GM21367 (cell line): ENCODE data around the gene EYA2.
"Not testable (repeated sequence)": the region's sequence is repeated elsewhere in the genome, so short reads cannot be mapped to it uniquely, and the experiment has no call there.

Source experiments
- ATAC-seq: cut with Tn5 transposase; IDR thresholded peaks from one replicate; pipeline ENCODE4 v1.9.1; 2021; ENCODE audit not compliant: unreplicated experiment

Gene EYA2

GRCh38 chr20:46929902-46930301 is 35.3 kb downstream of the EYA2 start:
- no peak for ATAC-seq

GRCh38 chr20:46930640-46931339 is 36.1 kb downstream of the EYA2 start:
- ATAC-seq, result no peak

- no peak for ATAC-seq
Observed at GRCh38 chr20:46931699-46932098, 37.1 kb downstream of the EYA2 start.

DNA sequence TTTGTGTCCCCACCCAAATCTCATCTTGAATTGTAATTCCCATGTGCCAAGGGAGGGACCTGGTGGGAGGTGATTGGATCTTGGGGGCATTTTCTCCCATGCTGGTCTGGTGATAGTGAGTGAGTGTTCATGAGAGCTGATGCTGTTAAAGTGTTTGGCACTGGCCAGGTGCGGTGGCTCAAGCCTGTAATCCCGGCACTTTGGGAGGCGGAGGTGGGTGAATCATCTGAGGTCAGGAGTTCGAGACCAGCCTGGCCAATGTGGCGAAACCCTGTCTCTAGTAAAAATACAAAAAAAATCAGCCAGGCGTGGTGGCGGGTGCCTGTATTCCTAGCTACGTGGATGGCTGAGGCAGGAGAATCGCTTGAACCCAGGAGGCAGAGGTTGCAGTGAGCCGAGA is 37.8 kb downstream of the EYA2 start:
- not testable (repeated sequence) for ATAC-seq

- no peak for ATAC-seq
Observed at GRCh38 chr20:46933150-46933549, 38.5 kb downstream of the EYA2 start.

DNA sequence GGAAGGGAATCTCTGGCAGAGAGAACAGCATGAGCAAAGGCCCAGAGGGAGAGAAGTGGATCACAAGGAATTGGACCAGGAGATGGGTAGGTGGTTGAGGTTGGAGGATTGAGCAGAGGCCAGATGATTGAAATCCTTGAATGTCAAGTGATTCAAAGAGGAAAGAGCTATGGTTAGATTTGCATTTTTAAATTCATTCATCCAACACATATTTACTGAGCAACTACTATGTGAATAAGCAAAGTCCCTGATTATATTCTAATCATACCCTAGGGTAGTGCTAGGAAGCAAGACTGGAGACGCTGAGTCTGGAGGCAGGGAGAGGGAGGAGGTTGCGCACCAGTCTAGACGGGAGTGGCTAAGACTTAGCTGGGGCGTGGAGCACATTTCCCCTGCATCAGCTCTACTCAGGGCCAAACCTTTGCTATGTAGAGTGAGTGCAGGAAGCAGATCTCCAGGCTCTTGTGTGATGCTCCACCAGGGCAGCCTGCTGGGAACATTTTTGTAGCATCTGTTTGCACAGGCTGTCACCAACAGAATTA is 40.2 kb downstream of the EYA2 start:
- no peak for ATAC-seq

DNA sequence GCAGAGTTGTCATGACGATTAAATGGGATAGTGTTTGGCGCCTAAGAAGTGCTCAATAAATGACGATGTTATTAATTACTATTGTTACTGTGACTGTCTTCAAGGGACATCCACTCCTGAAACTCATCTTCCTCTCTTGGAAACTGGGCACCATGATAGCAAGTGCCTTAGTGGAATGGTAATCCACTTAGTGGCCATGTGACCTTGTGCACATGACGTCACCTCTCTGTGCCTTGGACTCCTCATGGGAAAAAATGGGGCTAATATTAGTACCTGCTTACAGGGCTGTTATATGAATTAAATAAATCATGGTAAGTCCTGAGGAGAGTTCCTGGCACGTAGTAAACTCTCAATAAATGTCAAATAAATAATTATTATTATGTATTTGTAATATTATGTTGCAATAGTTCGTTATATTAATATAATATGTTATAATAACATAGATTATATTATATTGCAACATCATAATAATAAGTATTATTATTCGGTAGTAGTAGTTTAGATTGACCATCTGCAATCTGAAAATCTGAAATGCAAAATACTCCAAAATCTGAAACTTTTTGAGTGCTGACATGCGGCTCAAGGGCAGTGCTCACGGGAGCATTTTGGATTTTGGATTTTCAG is 40.9 kb downstream of the EYA2 start:
- no peak for ATAC-seq

- no peak for ATAC-seq
Observed at GRCh38 chr20:46936415-46937156, 41.9 kb downstream of the EYA2 start.

GRCh38 chr20:46937157-46937523 is 42.5 kb downstream of the EYA2 start:
- no peak for ATAC-seq

DNA sequence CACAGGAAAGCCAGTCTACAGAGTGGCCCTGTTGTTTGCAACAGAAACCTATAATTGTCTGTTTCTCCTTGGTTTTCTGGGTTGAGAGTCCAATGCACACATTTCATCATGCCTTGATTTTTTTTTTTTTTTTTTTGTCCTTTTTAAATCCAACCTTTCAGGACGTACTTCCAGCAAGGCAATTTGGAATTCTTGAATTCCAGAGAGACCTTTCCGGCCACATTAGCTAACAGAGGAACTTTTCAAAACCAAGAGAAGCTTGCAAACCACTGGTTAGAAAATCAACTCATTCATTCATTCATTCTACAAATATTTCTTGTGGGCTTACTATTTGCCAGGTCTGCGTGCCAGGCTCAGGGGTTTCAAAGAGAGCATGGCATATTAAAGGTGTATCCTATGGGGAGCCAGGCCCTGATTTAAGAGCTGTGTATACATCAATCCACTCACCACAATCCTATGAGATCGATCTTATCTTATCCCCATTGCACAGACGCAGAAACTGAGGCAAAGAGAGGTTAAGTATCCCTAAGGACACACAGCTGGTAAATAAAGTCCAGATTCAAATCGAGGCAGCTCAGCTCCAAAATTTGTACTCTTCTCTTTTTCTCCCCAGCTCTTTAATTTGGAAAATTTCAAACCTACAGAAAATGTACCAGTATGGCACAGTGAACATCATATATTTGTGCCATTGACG is 43.0 kb downstream of the EYA2 start:
- no peak for ATAC-seq

GRCh38 chr20:46938434-46938833 is 43.8 kb downstream of the EYA2 start:
- ATAC-seq, result no peak

- no peak for ATAC-seq
Observed at GRCh38 chr20:46939031-46939965, 44.7 kb downstream of the EYA2 start.

GRCh38 chr20:46940616-46941015 is 46.0 kb downstream of the EYA2 start:
- no peak for ATAC-seq

DNA sequence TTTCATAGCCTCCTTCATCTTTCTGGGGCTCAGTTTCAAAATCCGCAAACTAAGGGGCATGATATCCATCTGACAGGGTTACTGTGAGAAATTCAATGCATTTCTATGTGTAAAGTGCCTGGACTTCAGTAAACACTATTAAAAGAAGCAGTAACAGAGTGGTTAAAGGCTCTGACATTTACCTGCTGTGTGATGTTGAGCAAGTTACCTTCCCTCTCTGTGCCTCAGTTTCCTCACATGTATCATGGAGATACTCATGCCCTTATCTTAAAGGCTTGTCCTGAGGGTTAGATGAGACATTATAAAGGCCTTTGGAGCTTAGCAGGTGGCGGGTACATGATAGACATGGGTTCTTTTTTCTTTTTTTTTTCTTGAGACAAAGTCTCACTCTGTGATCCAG is 46.8 kb downstream of the EYA2 start:
- no peak for ATAC-seq

DNA sequence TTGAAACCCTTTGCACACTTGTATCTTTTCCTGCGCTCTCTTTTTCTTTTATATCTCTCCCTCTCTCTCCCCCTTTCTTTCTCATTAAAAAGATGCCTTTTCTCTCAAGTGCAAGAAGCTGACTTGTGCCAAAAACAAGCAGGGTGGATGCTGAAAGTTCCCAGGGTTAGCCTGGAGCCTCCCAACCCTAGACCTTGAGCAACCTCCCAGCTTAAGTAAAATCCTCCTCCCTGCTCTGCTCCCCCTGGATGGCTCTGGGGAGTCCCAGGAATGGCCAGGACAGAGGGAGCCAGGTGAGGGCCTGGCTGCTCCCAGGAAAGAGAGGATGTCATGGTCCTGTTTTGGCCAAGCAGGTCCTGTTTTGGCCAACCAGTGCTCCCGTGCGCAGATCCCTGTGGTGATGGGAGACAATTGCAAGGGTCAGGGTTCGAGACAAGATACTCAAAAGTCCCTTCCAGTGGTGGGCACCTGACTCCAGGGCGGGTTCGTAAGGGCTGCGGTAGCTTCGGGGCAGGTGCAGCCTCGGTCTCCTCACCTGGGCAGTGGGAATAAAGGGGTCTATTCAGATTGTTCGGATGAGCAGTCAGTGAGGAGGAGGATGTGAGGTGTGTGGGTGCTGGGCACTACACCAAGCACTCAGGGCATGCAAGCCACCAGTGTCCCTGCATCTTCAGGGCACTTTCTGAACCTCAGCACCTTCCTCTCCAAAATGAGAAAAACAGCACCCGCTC is 49.4 kb downstream of the EYA2 start:
- ATAC-seq, result no peak

- no peak for ATAC-seq
Observed at GRCh38 chr20:46945465-46945864, 50.8 kb downstream of the EYA2 start.

DNA sequence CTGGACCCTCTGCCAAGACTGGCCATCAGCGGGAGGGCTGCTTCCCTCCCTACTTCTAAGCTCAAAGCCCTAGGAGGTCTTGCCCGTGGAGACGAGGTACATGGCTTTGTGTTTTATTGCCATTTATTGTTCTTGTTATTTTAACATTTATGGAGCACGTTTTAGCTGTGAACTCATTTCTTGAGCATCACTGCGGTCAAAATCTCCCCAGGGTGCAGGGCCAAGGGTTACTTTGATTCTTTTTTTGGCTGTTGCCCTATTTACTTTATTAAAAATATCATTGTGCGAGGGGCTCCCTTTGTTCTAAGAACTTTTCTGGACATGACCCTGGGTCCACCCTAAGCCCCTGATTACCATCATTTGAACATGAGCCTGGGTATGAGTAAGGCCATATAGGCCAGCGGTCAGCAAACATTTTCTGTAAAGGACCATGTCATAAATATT is 51.6 kb downstream of the EYA2 start:
- ATAC-seq, result no peak

DNA sequence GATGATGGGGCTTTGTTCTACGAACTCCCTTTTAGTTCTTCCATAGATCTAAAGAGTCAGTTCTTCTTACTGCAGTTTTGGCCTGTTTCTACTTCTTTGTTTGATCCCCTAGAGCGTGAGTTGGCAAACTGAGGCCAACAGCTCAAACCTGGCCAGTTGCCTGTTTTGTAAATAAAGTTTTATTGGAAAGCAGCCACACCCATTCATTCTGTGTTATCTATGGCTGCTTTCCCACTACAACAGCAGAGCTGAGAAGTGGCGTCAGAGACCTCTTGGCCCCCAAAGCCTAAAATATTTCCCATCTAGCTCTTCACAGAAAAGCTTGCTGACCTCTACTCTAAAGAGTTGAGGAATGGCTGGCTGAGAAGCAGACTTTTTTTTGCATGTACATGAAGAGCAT is 52.2 kb downstream of the EYA2 start:
- ATAC-seq, result no peak

- ATAC-seq, result no peak
Observed at GRCh38 chr20:46948081-46948480, 53.4 kb downstream of the EYA2 start.

DNA sequence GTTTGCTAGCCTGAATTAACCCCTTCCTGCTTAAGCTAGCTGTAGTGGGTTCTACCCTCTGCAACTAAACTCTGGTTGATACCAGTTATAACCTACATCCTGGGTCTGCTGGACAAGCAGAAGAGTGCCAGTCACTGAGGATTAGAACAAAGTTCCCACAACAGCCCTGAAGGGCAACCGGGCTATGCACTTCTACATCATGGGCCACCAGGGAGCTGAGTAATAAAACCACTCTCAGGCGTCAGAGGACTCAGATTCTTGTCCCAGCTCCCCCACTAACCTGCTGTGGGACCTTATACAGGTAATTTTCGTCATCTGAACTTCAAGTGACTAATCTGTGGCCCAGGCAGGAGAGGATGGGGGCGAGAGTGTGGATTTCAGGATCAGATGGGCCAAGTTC is 56.8 kb downstream of the EYA2 start:
- ATAC-seq, result no peak
